GM12878 (cell line): Measurements from ENCODE around the gene FGD4. TPM values are rescaled to one million over a fixed set of nuclear protein-coding genes. Genes with fewer than 3 reads are reported as not detected.

ENCODE experiments used
- ATAC-seq: fragments of 200-7000 bp; cut with Tn5 transposase; 3 replicates; pipeline ENCODE4 v1.9.1; 2020; ENCODE audit warnings: mild to moderate bottlenecking, moderate library complexity
- BruUV-seq: library from RNA; stranded (reverse); fragments of 400-500 nt; replicated peaks from 2 replicates; lab custom pipeline; 2021; lab: Mats Ljungman, UMichigan
- CTCF ChIA-PET: fragments of 300-600 bp; sonication (Branson Sonifier 250); formaldehyde crosslinking; extraction: SDS; loops from one replicate; lab custom pipeline; 2021; ENCODE audit warnings: inconsistent platforms; lab: Yijun Ruan, JAX
- POLR2A ChIA-PET: fragments of 350-600 bp; formaldehyde crosslinking; extraction: SDS; loops from one replicate; lab custom pipeline; 2021; ENCODE audit warnings: inconsistent platforms; lab: Charles Lee
- RAD21 ChIA-PET: fragments of 300-600 bp; sonication (Branson Sonifier 250); formaldehyde crosslinking; loops from one replicate; lab custom pipeline; 2023; ENCODE audit warnings: antibody characterized with exemption; ENCODE audit not compliant: unreplicated experiment; lab: Charles Lee
- SMC1A ChIA-PET: fragments of 300-600 bp; sonication (Branson Sonifier 250); formaldehyde crosslinking; loops from one replicate; lab custom pipeline; 2023; ENCODE audit not compliant: unreplicated experiment, uncharacterized antibody; lab: Charles Lee
- DNase-seq: peaks from one replicate; pipeline ENCODE4 v3.0.0-alpha.2; 2011; ENCODE audit warnings: low read depth, low spot score
- FAIRE-seq: peaks from 3 replicates; lab custom pipeline; 2011; peaks lifted over from hg19 to GRCh38; lab: Jason Lieb, UNC
- H2AFZ ChIP-seq: 2 replicates; pipeline ENCODE4 v1.6.0; 2011; ENCODE audit warnings: low read depth, low read length, control low read depth; ENCODE audit not compliant: control insufficient read depth
- H3K27ac ChIP-seq: 2 replicates; pipeline ENCODE4 v1.5.1; 2011; ENCODE audit warnings: control low read depth; ENCODE audit not compliant: control insufficient read depth, insufficient read depth
- H3K27me3 ChIP-seq, 2 experiments: replicated peaks in 1 of 2; 2 replicates each; pipeline versions ENCODE4 v1.6.0 to v1.6.1; 2011; ENCODE audit warnings: low read length in 1 of 2; ENCODE audit not compliant: control insufficient read depth in 2 of 2, insufficient read depth in 2 of 2
- H3K36me3 ChIP-seq, 2 experiments: 2 replicates each; pipeline ENCODE4 v1.5.1; 2011; ENCODE audit warnings: low read length in 1 of 2; ENCODE audit not compliant: control insufficient read depth in 2 of 2, insufficient read depth in 2 of 2
- H3K4me1 ChIP-seq: 2 replicates; pipeline ENCODE4 v1.6.1; 2011; ENCODE audit warnings: mild to moderate bottlenecking, low read length, moderate library complexity, mixed read lengths; ENCODE audit not compliant: control insufficient read depth, insufficient read depth
- H3K4me2 ChIP-seq: 2 replicates; pipeline ENCODE4 v1.6.0; 2011; ENCODE audit warnings: control low read depth; ENCODE audit not compliant: control insufficient read depth, insufficient read depth
- H3K4me3 ChIP-seq: fragments of 200-600 bp; sonication (generic); 2 replicates; pipeline ENCODE4 v1.5.1; 2016
- H3K79me2 ChIP-seq: 2 replicates; pipeline ENCODE4 v1.6.0; 2011; ENCODE audit warnings: low read length; ENCODE audit not compliant: control insufficient read depth, insufficient read depth
- H3K9ac ChIP-seq: 2 replicates; pipeline ENCODE4 v1.8.0; 2011; ENCODE audit warnings: low read length, control low read depth, mixed read lengths; ENCODE audit not compliant: control insufficient read depth, insufficient read depth
- H3K9me3 ChIP-seq: replicated peaks from 3 replicates; pipeline ENCODE4 v1.5.1; 2011; ENCODE audit warnings: mild to moderate bottlenecking, low read length; ENCODE audit not compliant: control insufficient read depth, insufficient read depth
- H4K20me1 ChIP-seq: 2 replicates; pipeline ENCODE4 v1.6.0; 2011; ENCODE audit not compliant: control insufficient read depth, insufficient read depth
- BHLHE40 ChIP-seq, 2 experiments: fragments of 450-650 bp in 1 of 2; IDR thresholded peaks; 2 replicates each; pipeline ENCODE4 v1.6.1; 2011 to 2017; ENCODE audit warnings: low read depth in 2 of 2, borderline replicate concordance in 1 of 2, improper control_type of control experiment in 1 of 2, low read length in 1 of 2, mild to moderate bottlenecking in 1 of 2
- CBX3 ChIP-seq: fragments of 200-600 bp; sonication (generic); IDR thresholded peaks from 2 replicates; pipeline ENCODE4 v1.6.1; 2016; ENCODE audit warnings: low read depth, borderline replicate concordance
- CREB1 ChIP-seq: IDR thresholded peaks from 2 replicates; pipeline ENCODE4 v1.6.1; 2012; ENCODE audit warnings: low read depth, mild to moderate bottlenecking, inconsistent platforms
- EED ChIP-seq: sonication (generic); IDR thresholded peaks from 2 replicates; pipeline ENCODE4 v1.6.1; 2016; ENCODE audit warnings: antibody characterized with exemption, low read depth
- ESRRA ChIP-seq: IDR thresholded peaks from 2 replicates; pipeline ENCODE4 v1.6.1; 2012; ENCODE audit warnings: mild to moderate bottlenecking, low read length, improper control_type of control experiment
- HDAC2 ChIP-seq: fragments of 200-600 bp; sonication (generic); IDR thresholded peaks from 2 replicates; pipeline ENCODE4 v1.6.1; 2017
- LARP7 ChIP-seq: fragments of 450-650 bp; IDR thresholded peaks from 2 replicates; pipeline ENCODE4 v1.6.1; 2017; ENCODE audit warnings: mild to moderate bottlenecking
- MXI1 ChIP-seq: fragments of 150-350 bp; IDR thresholded peaks from 2 replicates; pipeline ENCODE4 v1.6.1; 2011; ENCODE audit warnings: low read depth, mild to moderate bottlenecking, inconsistent platforms, low read length, improper control_type of control experiment
- NBN ChIP-seq: fragments of 450-650 bp; IDR thresholded peaks from 2 replicates; pipeline ENCODE4 v1.6.1; 2016
- POLR2AphosphoS2 ChIP-seq: IDR thresholded peaks from 2 replicates; pipeline ENCODE4 v1.6.1; 2011; ENCODE audit warnings: low read depth, mild to moderate bottlenecking, low read length, improper control_type of control experiment, moderate library complexity
- RB1 ChIP-seq: fragments of 450-650 bp; formaldehyde crosslinking; IDR thresholded peaks from 2 replicates; pipeline ENCODE4 v1.6.1; 2017; ENCODE audit warnings: mild to moderate bottlenecking, borderline replicate concordance
- SIN3A ChIP-seq: IDR thresholded peaks from 2 replicates; pipeline ENCODE4 v1.6.1; 2012; ENCODE audit warnings: low read depth, low read length, improper control_type of control experiment
- SP1 ChIP-seq: IDR thresholded peaks from one replicate; pipeline ENCODE4 v1.6.1; 2011; ENCODE audit warnings: low read depth, low read length
- TCF12 ChIP-seq: IDR thresholded peaks from 2 replicates; pipeline ENCODE4 v1.6.1; 2011; ENCODE audit warnings: low read depth, mild to moderate bottlenecking, low read length
- ZSCAN29 ChIP-seq: fragments of 450-650 bp; IDR thresholded peaks from 2 replicates; pipeline ENCODE4 v1.6.1; 2017; ENCODE audit warnings: mild to moderate bottlenecking, moderate library complexity
- ZZZ3 ChIP-seq: IDR thresholded peaks from 2 replicates; pipeline ENCODE4 v1.6.1; 2011; ENCODE audit warnings: low read depth; ENCODE audit not compliant: control insufficient read depth, insufficient read length
- WGBS: methylation state at CpG from one replicate; pipeline ENCODE4 v1.1.6; 2016; ENCODE audit warnings: low lambda C conversion rate; ENCODE audit not compliant: insufficient replicate concordance, insufficient coverage; ENCODE audit errors: missing lambda C conversion rate; 5-methylcytosine and 5-hydroxymethylcytosine counted together
- in situ Hi-C: fragments of 300-500 bp; cut with MboI; formaldehyde crosslinking; loops from 9 replicates; pipeline ENCODE4 v1.14.3; 2018; ENCODE audit warnings: mixed read lengths
- intact Hi-C: fragments of 100-400 bp; cut with micrococcal nuclease; formaldehyde crosslinking; loops from one replicate; pipeline ENCODE4 v1.14.2; 2022; ENCODE audit not compliant: unreplicated experiment
- polyA plus RNA-seq, 11 experiments: library from polyadenylated mRNA; depleted of rRNA in 4 of 11; unstranded in 6 of 11; stranded (reverse) in 5 of 11; fragments of >200 nt; fragmentation: Nextera tagmentation in 4 of 11; fragmentation: Illumina TruSeq in 1 of 11; extraction: Ambion mirVana in 4 of 11; extraction: Trizol in 1 of 11; gene quantifications; 1 replicate in 1 of 11; 2 replicates in 10 of 11; pipeline versions ENCODE4 v1.2.1 to v1.2.3, GENCODE V29; 2011 to 2016; ENCODE audit warnings: inconsistent platforms in 2 of 11, missing spikeins in 2 of 11, low read depth in 1 of 11
- total RNA-seq, 4 experiments: library from RNA; depleted of rRNA in 3 of 4; stranded (reverse); fragments of >200 nt in 3 of 4; fragmentation: Illumina TruSeq in 1 of 4; extraction: Trizol in 1 of 4; gene quantifications; 2 replicates each; pipeline versions ENCODE4 v1.2.1 to v1.2.3, GENCODE V29; 2013 to 2021
- TF ChIP-seq, protein P1 (sequence below): fragments of 450-650 bp; IDR thresholded peaks from 2 replicates; pipeline ENCODE4 v1.6.1; 2017; ENCODE audit warnings: mild to moderate bottlenecking, moderate library complexity
- TF ChIP-seq, protein P2 (sequence below): fragments of 450-650 bp; IDR thresholded peaks from 2 replicates; pipeline ENCODE4 v1.6.1; 2017; ENCODE audit warnings: mild to moderate bottlenecking, moderate library complexity

Gene FGD4
- total and polyA plus RNA-seq, 10 of the 15 experiments (the other 5 are each of a cell fraction or from before 2014, with no cell fraction given), result 0.01 to 0.18 (median 0.08) TPM; not detected in 3

DNA sequence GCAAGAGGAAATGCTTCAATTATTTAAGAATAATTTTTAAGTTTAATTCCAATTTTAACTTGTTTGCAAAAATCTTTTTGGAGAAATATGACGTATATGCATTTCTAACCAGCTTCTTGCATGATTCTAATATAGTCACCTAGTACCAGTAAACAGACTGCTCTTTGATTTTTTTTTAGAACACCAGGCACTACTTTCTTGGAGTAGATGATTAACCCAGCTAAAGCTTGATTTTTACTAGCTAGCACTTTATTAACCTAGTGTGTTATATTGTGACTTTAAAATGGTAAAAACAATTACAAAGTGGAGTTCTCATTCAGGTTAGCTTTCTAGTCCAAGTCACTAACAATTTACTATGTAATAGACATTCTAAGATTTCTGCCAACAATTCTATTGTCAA, 32.6 kb upstream of the FGD4 start:
- Histone ChIP-seq H3K36me3 (no peaks in the 10 kb centered on the region), H3K4me3 (no peak overlapping the region), H2AFZ (no peak overlapping the region), H3K4me1 (no peaks in the 10 kb centered on the region), H3K27me3 (no peaks in the 10 kb centered on the region), H3K79me2 (no peaks in the 10 kb centered on the region), H4K20me1 (no peaks in the 10 kb centered on the region), H3K9ac (no peak overlapping the region), H3K4me2 (no peak overlapping the region), H3K9me3 (no peaks in the 10 kb centered on the region), H3K27ac (no peak overlapping the region)
- RAD21 ChIA-PET, result interaction anchor here (1.1 to 3.0 kb wide), 4 partner anchors 88 to 714 kb away, joined by 3 to 15 read pairs (median 4); partner anchors contain the start of gene YARS2
- DNase-seq (no peak), ATAC-seq (no peak), FAIRE-seq (no peak)
- intact Hi-C loops (loop anchor here (10.0 kb wide), 1 partner anchor 388 kb away; the partner anchor contains the start of gene YARS2), in situ Hi-C loops (loop anchor here (25.0 kb wide), 1 partner anchor 1646 kb away; the partner anchor contains the start of gene ALG10)
- no TSS peak for BruUV-seq
- CTCF ChIA-PET, result interaction anchor here (0.5 to 3.9 kb wide), 9 partner anchors 90 to 1654 kb away, joined by 3 to 27 read pairs (median 5); partner anchors contain the start of gene YARS2
- SMC1A ChIA-PET, result interaction anchor here (1.0 to 4.4 kb wide), 7 partner anchors 89 to 1655 kb away, joined by 3 to 21 read pairs (median 5); partner anchors contain the start of genes ALG10 and YARS2
- POLR2A ChIA-PET, result no interaction called here
- 57% methylated on average over 1 of the region's 1 CpG for WGBS
- TF ChIP-seq SIN3A, result no peak
- TF ChIP-seq MXI1, result no peak
- no peak for TF ChIP-seq POLR2AphosphoS2
- no peak for TF ChIP-seq LARP7
- TF ChIP-seq ZZZ3, result no peak
- no peak for TF ChIP-seq RB1
- no peak for TF ChIP-seq EED
- no peak for TF ChIP-seq CREB1
- TF ChIP-seq HDAC2, result no peak
- no peak for TF ChIP-seq ZSCAN29
- TF ChIP-seq, protein P1, sequence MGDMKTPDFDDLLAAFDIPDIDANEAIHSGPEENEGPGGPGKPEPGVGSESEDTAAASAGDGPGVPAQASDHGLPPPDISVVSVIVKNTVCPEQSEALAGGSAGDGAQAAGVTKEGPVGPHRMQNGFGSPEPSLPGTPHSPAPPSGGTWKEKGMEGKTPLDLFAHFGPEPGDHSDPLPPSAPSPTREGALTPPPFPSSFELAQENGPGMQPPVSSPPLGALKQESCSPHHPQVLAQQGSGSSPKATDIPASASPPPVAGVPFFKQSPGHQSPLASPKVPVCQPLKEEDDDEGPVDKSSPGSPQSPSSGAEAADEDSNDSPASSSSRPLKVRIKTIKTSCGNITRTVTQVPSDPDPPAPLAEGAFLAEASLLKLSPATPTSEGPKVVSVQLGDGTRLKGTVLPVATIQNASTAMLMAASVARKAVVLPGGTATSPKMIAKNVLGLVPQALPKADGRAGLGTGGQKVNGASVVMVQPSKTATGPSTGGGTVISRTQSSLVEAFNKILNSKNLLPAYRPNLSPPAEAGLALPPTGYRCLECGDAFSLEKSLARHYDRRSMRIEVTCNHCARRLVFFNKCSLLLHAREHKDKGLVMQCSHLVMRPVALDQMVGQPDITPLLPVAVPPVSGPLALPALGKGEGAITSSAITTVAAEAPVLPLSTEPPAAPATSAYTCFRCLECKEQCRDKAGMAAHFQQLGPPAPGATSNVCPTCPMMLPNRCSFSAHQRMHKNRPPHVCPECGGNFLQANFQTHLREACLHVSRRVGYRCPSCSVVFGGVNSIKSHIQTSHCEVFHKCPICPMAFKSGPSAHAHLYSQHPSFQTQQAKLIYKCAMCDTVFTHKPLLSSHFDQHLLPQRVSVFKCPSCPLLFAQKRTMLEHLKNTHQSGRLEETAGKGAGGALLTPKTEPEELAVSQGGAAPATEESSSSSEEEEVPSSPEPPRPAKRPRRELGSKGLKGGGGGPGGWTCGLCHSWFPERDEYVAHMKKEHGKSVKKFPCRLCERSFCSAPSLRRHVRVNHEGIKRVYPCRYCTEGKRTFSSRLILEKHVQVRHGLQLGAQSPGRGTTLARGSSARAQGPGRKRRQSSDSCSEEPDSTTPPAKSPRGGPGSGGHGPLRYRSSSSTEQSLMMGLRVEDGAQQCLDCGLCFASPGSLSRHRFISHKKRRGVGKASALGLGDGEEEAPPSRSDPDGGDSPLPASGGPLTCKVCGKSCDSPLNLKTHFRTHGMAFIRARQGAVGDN, result no peak
- TF ChIP-seq CBX3, result no peak
- TF ChIP-seq TCF12, result no peak
- TF ChIP-seq ESRRA, result no peak
- TF ChIP-seq BHLHE40 (IDR thresholded peaks at IDR 0.05; ENCODE audit: borderline replicate concordance in 1 of 2, low read depth in 2 of 2, low read length in 1 of 2), result no peak
- TF ChIP-seq NBN, result no peak
- no peak for TF ChIP-seq SP1
- TF ChIP-seq, protein P2, sequence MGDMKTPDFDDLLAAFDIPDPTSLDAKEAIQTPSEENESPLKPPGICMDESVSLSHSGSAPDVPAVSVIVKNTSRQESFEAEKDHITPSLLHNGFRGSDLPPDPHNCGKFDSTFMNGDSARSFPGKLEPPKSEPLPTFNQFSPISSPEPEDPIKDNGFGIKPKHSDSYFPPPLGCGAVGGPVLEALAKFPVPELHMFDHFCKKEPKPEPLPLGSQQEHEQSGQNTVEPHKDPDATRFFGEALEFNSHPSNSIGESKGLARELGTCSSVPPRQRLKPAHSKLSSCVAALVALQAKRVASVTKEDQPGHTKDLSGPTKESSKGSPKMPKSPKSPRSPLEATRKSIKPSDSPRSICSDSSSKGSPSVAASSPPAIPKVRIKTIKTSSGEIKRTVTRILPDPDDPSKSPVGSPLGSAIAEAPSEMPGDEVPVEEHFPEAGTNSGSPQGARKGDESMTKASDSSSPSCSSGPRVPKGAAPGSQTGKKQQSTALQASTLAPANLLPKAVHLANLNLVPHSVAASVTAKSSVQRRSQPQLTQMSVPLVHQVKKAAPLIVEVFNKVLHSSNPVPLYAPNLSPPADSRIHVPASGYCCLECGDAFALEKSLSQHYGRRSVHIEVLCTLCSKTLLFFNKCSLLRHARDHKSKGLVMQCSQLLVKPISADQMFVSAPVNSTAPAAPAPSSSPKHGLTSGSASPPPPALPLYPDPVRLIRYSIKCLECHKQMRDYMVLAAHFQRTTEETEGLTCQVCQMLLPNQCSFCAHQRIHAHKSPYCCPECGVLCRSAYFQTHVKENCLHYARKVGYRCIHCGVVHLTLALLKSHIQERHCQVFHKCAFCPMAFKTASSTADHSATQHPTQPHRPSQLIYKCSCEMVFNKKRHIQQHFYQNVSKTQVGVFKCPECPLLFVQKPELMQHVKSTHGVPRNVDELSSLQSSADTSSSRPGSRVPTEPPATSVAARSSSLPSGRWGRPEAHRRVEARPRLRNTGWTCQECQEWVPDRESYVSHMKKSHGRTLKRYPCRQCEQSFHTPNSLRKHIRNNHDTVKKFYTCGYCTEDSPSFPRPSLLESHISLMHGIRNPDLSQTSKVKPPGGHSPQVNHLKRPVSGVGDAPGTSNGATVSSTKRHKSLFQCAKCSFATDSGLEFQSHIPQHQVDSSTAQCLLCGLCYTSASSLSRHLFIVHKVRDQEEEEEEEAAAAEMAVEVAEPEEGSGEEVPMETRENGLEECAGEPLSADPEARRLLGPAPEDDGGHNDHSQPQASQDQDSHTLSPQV, result no peak
